NT2/D1 (cell line): ENCODE results near the gene GPR65.

Experiments used
- DNase-seq: peaks from one replicate; pipeline ENCODE4 v3.0.0-alpha.2; 2011; ENCODE audit warnings: low read depth, low spot score
- H3K27me3 ChIP-seq: 2 replicates; pipeline ENCODE4 v1.6.0; 2011; ENCODE audit warnings: mild to moderate bottlenecking; ENCODE audit not compliant: insufficient read length, insufficient read depth
- H3K36me3 ChIP-seq: 2 replicates; pipeline ENCODE4 v1.6.1; 2011; ENCODE audit warnings: mild to moderate bottlenecking, low read length, mixed read lengths; ENCODE audit not compliant: insufficient read depth, insufficient read length
- H3K4me1 ChIP-seq: 2 replicates; pipeline ENCODE4 v1.5.1; 2011; ENCODE audit not compliant: insufficient read depth, insufficient read length
- H3K4me3 ChIP-seq: 2 replicates; pipeline ENCODE4 v1.5.1; 2011; ENCODE audit warnings: low read depth; ENCODE audit not compliant: insufficient read length
- H3K9ac ChIP-seq: 2 replicates; pipeline ENCODE4 v1.6.0; 2011; ENCODE audit warnings: low read depth; ENCODE audit not compliant: insufficient read length
- H3K9me3 ChIP-seq: 2 replicates; pipeline ENCODE4 v1.5.1; 2011; ENCODE audit warnings: mild to moderate bottlenecking, low read length; ENCODE audit not compliant: insufficient read depth
- SUZ12 ChIP-seq: IDR thresholded peaks from 2 replicates; pipeline ENCODE4 v1.6.1; 2011; ENCODE audit not compliant: insufficient read length, insufficient read depth; ENCODE audit errors: extremely low read depth
- YY1 ChIP-seq: IDR thresholded peaks from 2 replicates; pipeline ENCODE4 v1.6.1; 2011; ENCODE audit not compliant: insufficient read length, insufficient read depth
- ZNF274 ChIP-seq: IDR thresholded peaks from 2 replicates; pipeline ENCODE4 v1.6.1; 2011; ENCODE audit warnings: mild to moderate bottlenecking, low read depth, low read length

The GPR65 gene

GRCh38 chr14:87975636-87976035 lies 29.3 kb upstream of the GPR65 start:
- Histone ChIP-seq H3K27me3 (no peaks in the 10 kb centered on the region), H3K9ac (no peak overlapping the region), H3K4me1 (no peaks in the 10 kb centered on the region), H3K9me3 (no peaks in the 10 kb centered on the region), H3K4me3 (no peak overlapping the region), H3K36me3 (no peaks in the 10 kb centered on the region)
- no peak for DNase-seq
- TF ChIP-seq ZNF274 (no peak), SUZ12 (no peak), YY1 (no peak)

GRCh38 chr14:87979689-87980088 lies 25.2 kb upstream of the GPR65 start:
- Histone ChIP-seq H3K9ac (no peak overlapping the region), H3K9me3 (no peaks in the 10 kb centered on the region), H3K4me3 (no peak overlapping the region), H3K4me1 (no peaks in the 10 kb centered on the region), H3K36me3 (no peaks in the 10 kb centered on the region), H3K27me3 (no peaks in the 10 kb centered on the region)
- DNase-seq, result no peak
- no peak for TF ChIP-seq YY1
- no peak for TF ChIP-seq SUZ12
- TF ChIP-seq ZNF274, result no peak

GRCh38 chr14:87989221-87989955 lies 15.5 kb upstream of the GPR65 start:
- no peak overlapping the region for H3K4me3 ChIP-seq
- DNase-seq, result no peak
- TF ChIP-seq YY1, result no peak
- no peak for TF ChIP-seq ZNF274
- no peak for TF ChIP-seq SUZ12

GRCh38 chr14:87989956-87990299 lies 15.0 kb upstream of the GPR65 start:
- Histone ChIP-seq H3K36me3 (no peaks in the 10 kb centered on the region), H3K4me1 (no peaks in the 10 kb centered on the region), H3K9ac (no peak overlapping the region), H3K9me3 (no peaks in the 10 kb centered on the region), H3K27me3 (no peaks in the 10 kb centered on the region), H3K4me3 (no peak overlapping the region)
- no peak for DNase-seq
- TF ChIP-seq SUZ12 (no peak), YY1 (no peak), ZNF274 (no peak)

More at GRCh38 chr14:87989221-87989955, 15.5 kb upstream of the GPR65 start:
- Histone ChIP-seq H3K9me3 (no peaks in the 10 kb centered on the region), H3K9ac (no peak overlapping the region), H3K36me3 (no peaks in the 10 kb centered on the region), H3K27me3 (no peaks in the 10 kb centered on the region), H3K4me1 (no peaks in the 10 kb centered on the region)

GRCh38 chr14:87990682-87991081 lies 14.3 kb upstream of the GPR65 start:
- Histone ChIP-seq H3K4me3 (no peak overlapping the region), H3K9ac (no peak overlapping the region), H3K27me3 (no peaks in the 10 kb centered on the region), H3K36me3 (no peaks in the 10 kb centered on the region), H3K4me1 (no peaks in the 10 kb centered on the region), H3K9me3 (no peaks in the 10 kb centered on the region)
- DNase-seq, result no peak
- TF ChIP-seq SUZ12, result no peak
- TF ChIP-seq ZNF274, result no peak
- no peak for TF ChIP-seq YY1

- Histone ChIP-seq H3K27me3 (no peaks in the 10 kb centered on the region), H3K9ac (peak overlapping the region; percentile 86), H3K36me3 (no peaks in the 10 kb centered on the region), H3K4me1 (no peaks in the 10 kb centered on the region), H3K4me3 (peak overlapping the region; percentile 67), H3K9me3 (no peaks in the 10 kb centered on the region)
- TF ChIP-seq ZNF274 (no peak), YY1 (no peak), SUZ12 (no peak)
- no peak for DNase-seq
Measured at GRCh38 chr14:87992346-87992717, 12.6 kb upstream of the GPR65 start.

GRCh38 chr14:87992718-87993628 lies 12.0 kb upstream of the GPR65 start, which contains the start of gene GALC:
GALC (minus strand) TSS chr14:87993182; CDS start chr14:87993164, 18 bp downstream.
- TF ChIP-seq YY1 (peak; percentile 93), SUZ12 (no peak)
- Histone ChIP-seq H3K9ac (peak within 1 kb of the TSS; percentile 86), H3K27me3 (no peaks in the 10 kb centered on the region), H3K4me3 (peak within 1 kb of the TSS; percentile 67), H3K9me3 (no peaks in the 10 kb centered on the region), H3K36me3 (no peaks in the 10 kb centered on the region), H3K4me1 (no peaks in the 10 kb centered on the region)
- DNase-seq, result peak; percentile 70
